Skeletal muscle satellite cell (primary cell): ENCODE measurements around the gene BCR.
A peak's percentile ranks its signal among the peaks of the same experiment; 100 is the strongest.

Experiments
- H3K27me3 ChIP-seq: 2 replicates; pipeline ENCODE4 v1.7.0; 2013; ENCODE audit warnings: low read length; ENCODE audit not compliant: control insufficient read depth, insufficient read depth
- H3K36me3 ChIP-seq: 2 replicates; pipeline ENCODE4 v1.7.0; 2013; ENCODE audit warnings: mild to moderate bottlenecking, control low read depth, low read length; ENCODE audit not compliant: insufficient read depth
- H3K4me1 ChIP-seq: 2 replicates; pipeline ENCODE4 v1.7.0; 2013; ENCODE audit warnings: low read length; ENCODE audit not compliant: control insufficient read depth, insufficient read depth
- H3K4me2 ChIP-seq: 2 replicates; pipeline ENCODE4 v1.7.0; 2013; ENCODE audit warnings: mild to moderate bottlenecking, low read length
- H3K4me3 ChIP-seq: 2 replicates; pipeline ENCODE4 v1.7.0; 2013; ENCODE audit warnings: low read length
- H3K9ac ChIP-seq: 2 replicates; pipeline ENCODE4 v1.7.0; 2013; ENCODE audit warnings: mild to moderate bottlenecking, low read depth, low read length, moderate library complexity
- H3K9me3 ChIP-seq: replicated peaks from 2 replicates; pipeline ENCODE4 v1.7.0; 2013; ENCODE audit warnings: mild to moderate bottlenecking, control low read depth, low read length

Gene BCR

GRCh38 chr22:23164091-23164490 lies 16.2 kb upstream of the BCR start:
- H3K4me1 ChIP-seq: peaks cover 4% of the 10 kb centered on the region
- H3K9ac ChIP-seq: no peak overlapping the region
- no peak overlapping the region for H3K4me3 ChIP-seq
- H3K9me3 ChIP-seq: no peaks in the 10 kb centered on the region
- no peaks in the 10 kb centered on the region for H3K36me3 ChIP-seq
- H3K27me3 ChIP-seq: peaks cover 6% of the 10 kb centered on the region
- no peak overlapping the region for H3K4me2 ChIP-seq

- H3K9ac ChIP-seq: no peak overlapping the region
- H3K4me2 ChIP-seq: no peak overlapping the region
- H3K36me3 ChIP-seq: no peaks in the 10 kb centered on the region
- H3K9me3 ChIP-seq: no peaks in the 10 kb centered on the region
- peaks cover 6% of the 10 kb centered on the region for H3K27me3 ChIP-seq
- no peak overlapping the region for H3K4me3 ChIP-seq
- peaks cover 4% of the 10 kb centered on the region for H3K4me1 ChIP-seq
Observed at GRCh38 chr22:23166042-23166831, 14.1 kb upstream of the BCR start.

GRCh38 chr22:23166841-23167616 lies 13.3 kb upstream of the BCR start:
- Histone ChIP-seq H3K4me1 (peaks cover 4% of the 10 kb centered on the region), H3K36me3 (no peaks in the 10 kb centered on the region), H3K4me2 (no peak overlapping the region), H3K4me3 (no peak overlapping the region), H3K27me3 (peaks cover 6% of the 10 kb centered on the region), H3K9ac (no peak overlapping the region), H3K9me3 (no peaks in the 10 kb centered on the region)

GRCh38 chr22:23168391-23169042 lies 11.8 kb upstream of the BCR start:
- Histone ChIP-seq H3K4me3 (no peak overlapping the region), H3K4me1 (peaks cover 3% of the 10 kb centered on the region), H3K9ac (no peak overlapping the region), H3K4me2 (no peak overlapping the region), H3K9me3 (no peaks in the 10 kb centered on the region), H3K27me3 (peaks cover 6% of the 10 kb centered on the region), H3K36me3 (no peaks in the 10 kb centered on the region)

GRCh38 chr22:23169043-23169406 lies 11.3 kb upstream of the BCR start:
- H3K36me3 ChIP-seq: no peaks in the 10 kb centered on the region
- H3K4me1 ChIP-seq: no peaks in the 10 kb centered on the region
- no peak overlapping the region for H3K4me3 ChIP-seq
- H3K9me3 ChIP-seq: no peaks in the 10 kb centered on the region
- H3K4me2 ChIP-seq: no peak overlapping the region
- H3K9ac ChIP-seq: no peak overlapping the region
- H3K27me3 ChIP-seq: peaks cover 6% of the 10 kb centered on the region

- H3K36me3 ChIP-seq: no peaks in the 10 kb centered on the region
- no peak overlapping the region for H3K4me3 ChIP-seq
- H3K4me2 ChIP-seq: no peak overlapping the region
- peaks cover 9% of the 10 kb centered on the region for H3K9me3 ChIP-seq
- peaks cover 15% of the 10 kb centered on the region for H3K4me1 ChIP-seq
- H3K27me3 ChIP-seq: no peaks in the 10 kb centered on the region
- no peak overlapping the region for H3K9ac ChIP-seq
Observed at GRCh38 chr22:23175817-23176644, 4.3 kb upstream of the BCR start.

- H3K27me3 ChIP-seq: no peaks in the 10 kb centered on the region
- peaks cover under 1% of the 10 kb centered on the region for H3K36me3 ChIP-seq
- no peak overlapping the region for H3K4me2 ChIP-seq
- H3K4me3 ChIP-seq: no peak overlapping the region
- peaks cover 9% of the 10 kb centered on the region for H3K9me3 ChIP-seq
- H3K9ac ChIP-seq: no peak overlapping the region
- H3K4me1 ChIP-seq: peaks cover 19% of the 10 kb centered on the region
Observed at GRCh38 chr22:23176645-23177027, 3.7 kb upstream of the BCR start.

GRCh38 chr22:23177197-23177596 lies 3.1 kb upstream of the BCR start:
- peaks cover 4% of the 10 kb centered on the region for H3K36me3 ChIP-seq
- no peak overlapping the region for H3K4me3 ChIP-seq
- peaks cover 25% of the 10 kb centered on the region for H3K4me1 ChIP-seq
- no peaks in the 10 kb centered on the region for H3K27me3 ChIP-seq
- H3K9me3 ChIP-seq: peaks cover 9% of the 10 kb centered on the region
- no peak overlapping the region for H3K4me2 ChIP-seq
- no peak overlapping the region for H3K9ac ChIP-seq

- Histone ChIP-seq H3K36me3 (peaks cover 4% of the 10 kb centered on the region), H3K4me3 (no peak overlapping the region), H3K4me1 (peaks cover 39% of the 10 kb centered on the region), H3K27me3 (no peaks in the 10 kb centered on the region), H3K9me3 (peaks cover 9% of the 10 kb centered on the region), H3K4me2 (peak overlapping the region; percentile 84), H3K9ac (no peak overlapping the region)
Observed at GRCh38 chr22:23178512-23179254, 1.6 kb upstream of the BCR start.

- Histone ChIP-seq H3K36me3 (peaks cover 7% of the 10 kb centered on the region), H3K4me3 (peak overlapping the region; percentile 74), H3K27me3 (no peaks in the 10 kb centered on the region), H3K4me2 (peak overlapping the region; percentile 84), H3K9me3 (peaks cover 9% of the 10 kb centered on the region), H3K9ac (peak overlapping the region; percentile 66), H3K4me1 (peaks cover 43% of the 10 kb centered on the region)
Observed at GRCh38 chr22:23179381-23180299, 669 bp upstream of the BCR start.
